22Rv1 (cell line): ENCODE results near the gene MORN1.

ENCODE experiments used
- CTCF ChIP-seq: fragments of 450-650 bp; IDR thresholded peaks from 2 replicates; pipeline ENCODE4 v1.5.1; 2017; ENCODE audit warnings: mild to moderate bottlenecking
- ZFX ChIP-seq: fragments of 450-650 bp; IDR thresholded peaks from 2 replicates; pipeline ENCODE4 v1.6.1; 2017; ENCODE audit warnings: antibody characterized with exemption, borderline replicate concordance

- TF ChIP-seq CTCF, result no peak
- no peak for TF ChIP-seq ZFX
These were observed 26.5 kb upstream of the MORN1 start for GRCh38 chr1:2417833-2418225.
